Measurements from ENCODE around the gene SBK1.

DNA sequence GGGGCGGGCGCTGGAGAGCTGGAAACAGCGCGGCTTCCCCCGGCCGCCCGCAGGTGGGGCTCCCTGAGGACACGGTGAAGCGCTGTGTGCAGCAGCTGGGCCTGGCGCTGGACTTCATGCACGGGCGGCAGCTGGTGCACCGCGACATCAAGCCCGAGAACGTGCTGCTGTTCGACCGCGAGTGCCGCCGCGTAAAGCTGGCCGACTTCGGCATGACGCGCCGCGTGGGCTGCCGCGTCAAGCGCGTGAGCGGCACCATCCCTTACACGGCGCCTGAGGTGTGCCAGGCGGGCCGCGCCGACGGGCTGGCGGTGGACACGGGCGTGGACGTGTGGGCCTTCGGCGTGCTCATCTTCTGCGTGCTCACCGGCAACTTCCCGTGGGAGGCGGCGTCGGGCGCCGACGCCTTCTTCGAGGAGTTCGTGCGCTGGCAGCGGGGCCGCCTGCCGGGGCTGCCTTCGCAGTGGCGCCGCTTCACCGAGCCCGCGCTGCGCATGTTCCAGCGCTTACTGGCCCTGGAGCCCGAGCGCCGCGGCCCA is 27.8 kb downstream of the SBK1 start:
- TF ChIP-seq, protein P1, sequence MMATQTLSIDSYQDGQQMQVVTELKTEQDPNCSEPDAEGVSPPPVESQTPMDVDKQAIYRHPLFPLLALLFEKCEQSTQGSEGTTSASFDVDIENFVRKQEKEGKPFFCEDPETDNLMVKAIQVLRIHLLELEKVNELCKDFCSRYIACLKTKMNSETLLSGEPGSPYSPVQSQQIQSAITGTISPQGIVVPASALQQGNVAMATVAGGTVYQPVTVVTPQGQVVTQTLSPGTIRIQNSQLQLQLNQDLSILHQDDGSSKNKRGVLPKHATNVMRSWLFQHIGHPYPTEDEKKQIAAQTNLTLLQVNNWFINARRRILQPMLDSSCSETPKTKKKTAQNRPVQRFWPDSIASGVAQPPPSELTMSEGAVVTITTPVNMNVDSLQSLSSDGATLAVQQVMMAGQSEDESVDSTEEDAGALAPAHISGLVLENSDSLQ (IDR thresholded peaks at IDR 0.05): no peak
- TF ChIP-seq ELF4 (IDR thresholded peaks at IDR 0.05): no peak
- no peak for TF ChIP-seq FOXK2 (IDR thresholded peaks at IDR 0.05)
- TF ChIP-seq BHLHE40 (IDR thresholded peaks at IDR 0.05; ENCODE audit: borderline replicate concordance): no peak

All from HEK293T (cell line).